OCI-LY3 (cell line): ENCODE results near the gene TLN1.

Experiments
- H2AFZ ChIP-seq: fragments of 200-600, 300-600 bp; shearing (Covaris generic); 2 replicates; pipeline ENCODE4 v1.6.0; 2014; ENCODE audit warnings: antibody characterized with exemption, low read depth, low read length
- H3K27ac ChIP-seq: fragments of 200-600, 300-600 bp; sonication (generic); 2 replicates; pipeline ENCODE4 v1.5.1; 2014; ENCODE audit warnings: mild to moderate bottlenecking, low read length, moderate library complexity, mixed read lengths
- H3K27me3 ChIP-seq: fragments of 200-600, 300-600 bp; sonication (generic); 2 replicates; pipeline ENCODE4 v1.6.1; 2014; ENCODE audit warnings: low read depth, low read length, mixed read lengths
- H3K36me3 ChIP-seq: fragments of 200-600, 300-600 bp; sonication (generic); replicated peaks from 2 replicates; pipeline ENCODE3; 2014; ENCODE audit warnings: low read depth, low read length, mixed read lengths
- H3K4me1 ChIP-seq: fragments of 300-600, 200-600 bp; sonication (generic); 2 replicates; pipeline ENCODE4 v1.6.1; 2014; ENCODE audit warnings: low read length, mixed read lengths
- H3K4me2 ChIP-seq: fragments of 200-600, 300-600 bp; sonication (generic); 2 replicates; pipeline ENCODE4 v1.6.1; 2014; ENCODE audit warnings: low read length, mixed read lengths
- H3K4me3 ChIP-seq: fragments of 300-600, 200-600 bp; sonication (generic); 2 replicates; pipeline ENCODE4 v1.5.1; 2014; ENCODE audit warnings: antibody characterized with exemption, mild to moderate bottlenecking, low read length, moderate library complexity
- H3K79me2 ChIP-seq: fragments of 300-600, 200-600 bp; shearing (Covaris generic); 2 replicates; pipeline ENCODE4 v1.6.1; 2014; ENCODE audit warnings: mild to moderate bottlenecking, low read length, mixed read lengths
- H3K9ac ChIP-seq: fragments of 300-600, 200-600 bp; shearing (Covaris generic); 2 replicates; pipeline ENCODE4 v1.6.0; 2014; ENCODE audit warnings: mild to moderate bottlenecking, low read length, moderate library complexity
- H3K9me3 ChIP-seq: fragments of 200-600, 300-600 bp; shearing (Covaris generic); 2 replicates; pipeline ENCODE4 v1.6.1; 2014; ENCODE audit warnings: low read length, mixed read lengths; ENCODE audit not compliant: insufficient read depth
- H4K20me1 ChIP-seq: fragments of 200-600, 300-600 bp; sonication (generic); 2 replicates; pipeline ENCODE4 v1.6.1; 2016; ENCODE audit warnings: low read length, mixed read lengths; ENCODE audit not compliant: insufficient read depth
- EZH2phosphoT487 ChIP-seq: fragments of 200-600 bp; shearing (Covaris generic); IDR thresholded peaks from 2 replicates; pipeline ENCODE4 v1.6.1; 2018; ENCODE audit warnings: antibody characterized with exemption, mixed run types, low read depth
- TF ChIP-seq, protein P1 (sequence below): fragments of 200-600, 300-600 bp; sonication (generic); IDR thresholded peaks from 2 replicates; pipeline ENCODE4 v1.5.1; 2014; ENCODE audit warnings: antibody characterized with exemption, low read length, low read depth

The TLN1 gene

DNA sequence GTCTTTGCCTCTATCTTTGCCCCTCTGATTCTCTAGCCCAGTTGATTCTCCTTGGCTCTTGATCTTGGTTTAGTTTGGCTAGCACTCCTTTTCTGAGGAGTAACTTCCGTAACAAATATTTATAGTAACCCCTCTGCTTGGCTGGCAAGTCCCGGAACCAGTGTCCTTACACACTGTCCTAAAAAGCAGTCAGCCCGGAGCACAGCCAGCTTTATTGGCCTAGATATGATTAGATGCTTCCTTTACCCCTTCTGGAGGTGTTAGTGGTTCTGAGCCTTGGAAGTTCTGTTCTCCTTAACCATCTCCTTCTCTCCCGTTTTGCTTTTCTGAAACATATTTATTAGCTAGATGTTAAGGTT, 39.1 kb upstream of the TLN1 start:
- Histone ChIP-seq H3K27me3 (no peaks in the 10 kb centered on the region), H4K20me1 (no peaks in the 10 kb centered on the region), H3K36me3 (no peaks in the 10 kb centered on the region), H3K4me2 (no peak overlapping the region), H3K4me3 (no peak overlapping the region), H3K9ac (no peak overlapping the region), H3K9me3 (no peaks in the 10 kb centered on the region), H3K4me1 (peaks cover 14% of the 10 kb centered on the region), H2AFZ (no peak overlapping the region), H3K79me2 (no peaks in the 10 kb centered on the region), H3K27ac (no peak overlapping the region)
- no peak for TF ChIP-seq EZH2phosphoT487
- TF ChIP-seq, protein P1, sequence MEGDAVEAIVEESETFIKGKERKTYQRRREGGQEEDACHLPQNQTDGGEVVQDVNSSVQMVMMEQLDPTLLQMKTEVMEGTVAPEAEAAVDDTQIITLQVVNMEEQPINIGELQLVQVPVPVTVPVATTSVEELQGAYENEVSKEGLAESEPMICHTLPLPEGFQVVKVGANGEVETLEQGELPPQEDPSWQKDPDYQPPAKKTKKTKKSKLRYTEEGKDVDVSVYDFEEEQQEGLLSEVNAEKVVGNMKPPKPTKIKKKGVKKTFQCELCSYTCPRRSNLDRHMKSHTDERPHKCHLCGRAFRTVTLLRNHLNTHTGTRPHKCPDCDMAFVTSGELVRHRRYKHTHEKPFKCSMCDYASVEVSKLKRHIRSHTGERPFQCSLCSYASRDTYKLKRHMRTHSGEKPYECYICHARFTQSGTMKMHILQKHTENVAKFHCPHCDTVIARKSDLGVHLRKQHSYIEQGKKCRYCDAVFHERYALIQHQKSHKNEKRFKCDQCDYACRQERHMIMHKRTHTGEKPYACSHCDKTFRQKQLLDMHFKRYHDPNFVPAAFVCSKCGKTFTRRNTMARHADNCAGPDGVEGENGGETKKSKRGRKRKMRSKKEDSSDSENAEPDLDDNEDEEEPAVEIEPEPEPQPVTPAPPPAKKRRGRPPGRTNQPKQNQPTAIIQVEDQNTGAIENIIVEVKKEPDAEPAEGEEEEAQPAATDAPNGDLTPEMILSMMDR: no peak

DNA sequence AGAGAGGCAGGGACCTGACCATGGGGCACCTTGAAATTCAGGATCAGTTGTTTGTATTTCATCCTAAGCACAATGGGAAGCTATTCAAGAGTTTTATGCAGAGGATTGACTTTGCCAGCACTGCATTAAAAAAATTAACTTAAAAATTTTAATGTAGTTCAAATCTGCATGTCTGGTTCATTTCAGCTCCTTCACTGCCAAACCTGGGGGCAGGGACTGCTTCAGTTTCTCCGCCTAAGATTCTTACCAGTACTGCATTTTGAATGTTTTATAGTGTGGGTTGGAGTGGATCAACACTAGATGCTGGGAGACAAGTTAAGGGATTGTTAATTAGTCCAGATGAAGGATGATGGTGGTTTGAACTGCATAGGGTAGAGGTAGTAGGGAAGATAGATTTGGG, 37.8 kb upstream of the TLN1 start:
- Histone ChIP-seq H4K20me1 (no peaks in the 10 kb centered on the region), H3K79me2 (no peaks in the 10 kb centered on the region), H3K9ac (no peak overlapping the region), H3K27me3 (no peaks in the 10 kb centered on the region), H3K9me3 (no peaks in the 10 kb centered on the region), H3K36me3 (no peaks in the 10 kb centered on the region), H3K27ac (no peak overlapping the region), H3K4me1 (peaks cover 7% of the 10 kb centered on the region; the same call in 1 of the 2 replicates), H3K4me3 (no peak overlapping the region), H2AFZ (no peak overlapping the region), H3K4me2 (no peak overlapping the region)
- TF ChIP-seq, protein P1: no peak
- TF ChIP-seq EZH2phosphoT487: no peak

DNA sequence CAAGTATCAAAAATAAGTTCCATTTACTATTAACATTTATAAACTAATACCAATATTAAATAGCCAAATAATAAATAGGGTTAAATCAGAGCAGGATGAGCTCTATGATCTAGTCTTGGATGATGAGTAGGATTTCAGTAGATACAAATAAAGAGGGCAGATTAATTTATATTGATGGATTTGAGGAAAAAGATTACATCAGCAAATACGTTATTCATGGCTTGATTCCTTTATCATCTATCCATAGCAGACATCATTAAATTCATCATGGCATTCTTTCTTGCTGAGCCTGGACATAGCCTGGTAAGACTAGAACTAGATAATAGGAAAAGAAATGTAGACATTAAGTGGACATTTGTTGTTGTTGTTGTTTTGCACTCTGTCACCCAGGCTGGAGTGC, 35.5 kb upstream of the TLN1 start:
- Histone ChIP-seq H3K36me3 (no peaks in the 10 kb centered on the region), H3K4me1 (peaks cover 7% of the 10 kb centered on the region; the same call in 1 of the 2 replicates), H3K4me2 (no peak overlapping the region), H3K4me3 (no peak overlapping the region), H3K27ac (no peak overlapping the region), H4K20me1 (no peaks in the 10 kb centered on the region), H3K27me3 (no peaks in the 10 kb centered on the region), H3K9ac (no peak overlapping the region), H2AFZ (no peak overlapping the region), H3K79me2 (no peaks in the 10 kb centered on the region), H3K9me3 (no peaks in the 10 kb centered on the region)
- no peak for TF ChIP-seq EZH2phosphoT487
- TF ChIP-seq, protein P1: no peak

DNA sequence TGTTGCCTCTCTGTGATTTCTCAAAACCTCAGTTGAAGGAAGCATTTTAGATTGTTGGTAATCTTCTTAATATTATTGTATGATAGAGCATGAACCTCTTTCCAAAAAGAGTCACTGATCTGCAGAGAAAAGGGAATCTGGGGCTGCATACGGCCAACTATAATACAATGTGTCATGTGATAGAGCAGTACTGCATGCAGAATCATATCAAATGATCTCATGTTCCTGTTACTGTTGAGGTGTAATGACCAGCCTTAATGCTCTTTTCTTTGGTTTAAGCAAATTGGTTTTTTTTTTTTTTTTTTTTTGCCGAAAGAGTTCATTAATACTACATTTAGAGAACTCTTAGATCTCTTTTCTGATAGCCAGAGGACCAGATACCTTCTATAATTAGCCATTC, 35.0 kb upstream of the TLN1 start:
- H3K27ac ChIP-seq: no peak overlapping the region
- no peak overlapping the region for H2AFZ ChIP-seq

More for the DNA sequence above, 35.0 kb upstream of the TLN1 start:
- Histone ChIP-seq H3K79me2 (no peaks in the 10 kb centered on the region), H3K4me2 (no peak overlapping the region), H3K4me3 (no peak overlapping the region), H3K27me3 (no peaks in the 10 kb centered on the region), H3K4me1 (peaks cover 7% of the 10 kb centered on the region; the same call in 1 of the 2 replicates), H3K36me3 (no peaks in the 10 kb centered on the region), H3K9me3 (no peaks in the 10 kb centered on the region), H3K9ac (no peak overlapping the region), H4K20me1 (no peaks in the 10 kb centered on the region)
- no peak for TF ChIP-seq EZH2phosphoT487
- TF ChIP-seq, protein P1: no peak
